K562 (cell line): ENCODE results near the gene ERC2.

Experiments used
- ATF3 ChIP-seq, 2 experiments: fragments of 450-650 bp in 1 of 2; sonication (generic) in 1 of 2; formaldehyde crosslinking in 1 of 2; IDR thresholded peaks in 1 of 2; conservative IDR thresholded peaks in 1 of 2; 2 replicates each; pipeline versions ENCODE4 v1.6.1 to v1.8.1; 2016 to 2023; ENCODE audit warnings: mild to moderate bottlenecking in 2 of 2, moderate library complexity in 2 of 2, inconsistent platforms in 1 of 2, missing genetic modification reagents in 1 of 2
- ATF6 ChIP-seq: sonication (generic); formaldehyde crosslinking; IDR thresholded peaks from 2 replicates; pipeline ENCODE4 v1.4.0; 2020; ENCODE audit warnings: mild to moderate bottlenecking, missing genetic modification reagents
- CREB5 ChIP-seq: fragments of 250-450 bp; sonication (Bioruptor Pico); IDR thresholded peaks from 2 replicates; pipeline ENCODE4 v1.5.0; 2020; ENCODE audit warnings: mild to moderate bottlenecking
- KDM1A ChIP-seq, 2 experiments: fragments of 450-650 bp; IDR thresholded peaks; 2 replicates each; pipeline ENCODE4 v1.6.1; 2016; ENCODE audit warnings: mild to moderate bottlenecking in 2 of 2
- MAZ ChIP-seq, 2 experiments: fragments of 450-650 bp in 1 of 2; sonication (generic) in 1 of 2; formaldehyde crosslinking; IDR thresholded peaks in 1 of 2; conservative IDR thresholded peaks in 1 of 2; 2 replicates each; pipeline versions ENCODE4 v1.4.0 to v1.5.0; 2020; ENCODE audit warnings: mild to moderate bottlenecking in 1 of 2, missing genetic modification reagents in 1 of 2
- SMAD1 ChIP-seq: fragments of 150-350 bp; IDR thresholded peaks from 2 replicates; pipeline ENCODE4 v1.6.1; 2014; ENCODE audit warnings: low read length, low read depth; ENCODE audit not compliant: partially characterized antibody
- THRA ChIP-seq: fragments of 450-650 bp; IDR thresholded peaks from 2 replicates; pipeline ENCODE4 v1.6.1; 2017; ENCODE audit warnings: mild to moderate bottlenecking, moderate library complexity
- USF2 ChIP-seq: sonication (generic); formaldehyde crosslinking; IDR thresholded peaks from 2 replicates; pipeline ENCODE4 v1.5.0; 2020; ENCODE audit warnings: missing genetic modification reagents

- TF ChIP-seq ATF6 (no peak), THRA (no peak), ATF3 (IDR thresholded peaks at IDR 0.05) (no peak), ATF3 (CRISPR knock-in tag; conservative IDR thresholded peaks at IDR 0.05) (no peak), USF2 (no peak), KDM1A (IDR thresholded peaks at IDR 0.05) (no peak), SMAD1 (no peak), CREB5 (no peak), MAZ (CRISPR knock-in tag; conservative IDR thresholded peaks at IDR 0.05 in 1 of 2, IDR thresholded peaks at IDR 0.05 in 1 of 2) (no peak)
Observed at GRCh38 chr3:55537129-55537528, 931.1 kb downstream of the ERC2 start.
